IMR-90 (cell line): Measurements from ENCODE around the gene BCL2. TPM values are rescaled to one million over a fixed set of nuclear protein-coding genes. Genes with fewer than 3 reads are reported as not detected.

Source experiments
- ATAC-seq: fragments of 200-7000 bp; cut with Tn5 transposase; 2 replicates; pipeline ENCODE4 v1.9.1; 2020; ENCODE audit warnings: low read depth, mild to moderate bottlenecking, moderate library complexity
- BruUV-seq: library from RNA; stranded (reverse); fragments of 400-500 nt; replicated peaks from 2 replicates; lab custom pipeline; 2021; lab: Mats Ljungman, UMichigan
- CTCF ChIA-PET: fragments of 300-600 bp; formaldehyde crosslinking; extraction: SDS; loops from one replicate; lab custom pipeline; 2021; ENCODE audit warnings: antibody characterized with exemption; lab: Yijun Ruan, JAX
- POLR2A ChIA-PET: fragments of 300-600 bp; sonication (Branson Sonifier 250); formaldehyde crosslinking; loops from one replicate; lab custom pipeline; 2022; ENCODE audit warnings: antibody characterized with exemption; ENCODE audit not compliant: unreplicated experiment; lab: Charles Lee
- DNase-seq: peaks from one replicate; pipeline ENCODE4 v3.0.0; 2013
- H2AFZ ChIP-seq: replicated peaks from 2 replicates; pipeline ENCODE3; 2013; ENCODE audit warnings: low read length, mild to moderate bottlenecking; ENCODE audit not compliant: poor library complexity
- H2AK5ac ChIP-seq: 2 replicates; pipeline ENCODE4 v1.6.1; 2013; ENCODE audit warnings: low read depth, low read length, inconsistent platforms
- H2AK9ac ChIP-seq: replicated peaks from 2 replicates; pipeline ENCODE3; 2013; ENCODE audit warnings: mild to moderate bottlenecking, low read depth, low read length, moderate library complexity; ENCODE audit not compliant: poor library complexity
- H2BK120ac ChIP-seq: 2 replicates; pipeline ENCODE4 v1.6.1; 2013; ENCODE audit warnings: low read depth, low read length, inconsistent platforms
- H2BK15ac ChIP-seq: 3 replicates; pipeline ENCODE4 v1.6.1; 2013; ENCODE audit warnings: low read depth, low read length, inconsistent platforms
- H2BK20ac ChIP-seq: 2 replicates; pipeline ENCODE4 v1.6.1; 2013; ENCODE audit warnings: low read depth, mild to moderate bottlenecking, inconsistent platforms, low read length, moderate library complexity
- H2BK5ac ChIP-seq: 2 replicates; pipeline ENCODE4 v1.6.1; 2013; ENCODE audit warnings: mild to moderate bottlenecking, low read depth, low read length, inconsistent platforms; ENCODE audit not compliant: poor library complexity, severe bottlenecking
- H3K14ac ChIP-seq: replicated peaks from 2 replicates; pipeline ENCODE4 v1.6.1; 2013; ENCODE audit warnings: low read depth, low read length, inconsistent platforms
- H3K18ac ChIP-seq: 2 replicates; pipeline ENCODE4 v1.6.1; 2013; ENCODE audit warnings: low read depth, low read length, control low read depth
- H3K23ac ChIP-seq: 2 replicates; pipeline ENCODE4 v1.6.1; 2013; ENCODE audit warnings: low read depth, low read length, inconsistent platforms
- H3K27ac ChIP-seq: 2 replicates; pipeline ENCODE4 v1.5.1; 2013; ENCODE audit warnings: mild to moderate bottlenecking, control low read depth, low read length; ENCODE audit not compliant: insufficient read depth
- H3K27me3 ChIP-seq: 2 replicates; pipeline ENCODE4 v1.6.1; 2013; ENCODE audit warnings: low read length; ENCODE audit not compliant: control insufficient read depth, insufficient read depth
- H3K36me3 ChIP-seq: 2 replicates; pipeline ENCODE4 v1.6.1; 2013; ENCODE audit warnings: low read length, mixed read lengths; ENCODE audit not compliant: control insufficient read depth, insufficient read depth
- H3K4ac ChIP-seq: 2 replicates; pipeline ENCODE4 v1.6.1; 2013; ENCODE audit warnings: low read depth, low read length, inconsistent platforms
- H3K4me1 ChIP-seq: 2 replicates; pipeline ENCODE4 v1.6.1; 2013; ENCODE audit warnings: low read length, mixed read lengths; ENCODE audit not compliant: control insufficient read depth, insufficient read depth
- H3K4me2 ChIP-seq: 2 replicates; pipeline ENCODE4 v1.6.1; 2013; ENCODE audit warnings: low read depth, mild to moderate bottlenecking, control low read depth, low read length, moderate library complexity
- H3K4me3 ChIP-seq: 2 replicates; pipeline ENCODE4 v1.5.1; 2013; ENCODE audit warnings: low read depth, mild to moderate bottlenecking, control low read depth, low read length, moderate library complexity; ENCODE audit not compliant: insufficient read depth
- H3K56ac ChIP-seq: 2 replicates; pipeline ENCODE4 v1.6.1; 2013; ENCODE audit warnings: low read length, inconsistent platforms; ENCODE audit not compliant: insufficient read depth; ENCODE audit errors: extremely low read depth
- H3K79me1 ChIP-seq, 2 experiments: 2 replicates each; pipeline ENCODE4 v1.6.1; 2013; ENCODE audit warnings: low read length in 2 of 2, inconsistent platforms in 1 of 2, low read depth in 1 of 2
- H3K9ac ChIP-seq: 2 replicates; pipeline ENCODE4 v1.6.1; 2013; ENCODE audit warnings: low read depth, low read length, control low read depth
- H3K9me1 ChIP-seq: 2 replicates; pipeline ENCODE4 v1.6.1; 2013; ENCODE audit warnings: low read length, inconsistent platforms; ENCODE audit not compliant: insufficient read depth
- H3K9me3 ChIP-seq: 2 replicates; pipeline ENCODE4 v1.6.1; 2013; ENCODE audit warnings: low read length; ENCODE audit not compliant: control insufficient read depth, insufficient read depth
- H4K20me1 ChIP-seq: 2 replicates; pipeline ENCODE4 v1.6.1; 2013; ENCODE audit warnings: low read length, inconsistent platforms; ENCODE audit not compliant: insufficient read depth
- H4K5ac ChIP-seq: 2 replicates; pipeline ENCODE4 v1.6.1; 2013; ENCODE audit warnings: mild to moderate bottlenecking, low read depth, low read length, control low read depth
- H4K8ac ChIP-seq, 2 experiments: 2 replicates each; pipeline ENCODE4 v1.6.1; 2013; ENCODE audit warnings: low read depth in 2 of 2, low read length in 2 of 2, control low read depth in 1 of 2, inconsistent platforms in 1 of 2
- H4K91ac ChIP-seq: 2 replicates; pipeline ENCODE4 v1.6.1; 2013; ENCODE audit warnings: low read depth, low read length, inconsistent platforms; ENCODE audit not compliant: insufficient read depth
- WGBS, 2 experiments: methylation state at CpG; one replicate each; pipeline versions ENCODE4 v1.1.5 to v1.1.7; 2013; ENCODE audit warnings: missing lambda C conversion rate in 2 of 2; ENCODE audit not compliant: insufficient read length in 1 of 2; ENCODE audit errors: extremely low coverage in 2 of 2; 5-methylcytosine and 5-hydroxymethylcytosine counted together
- dilution Hi-C: fragments of 300-500 bp; cut with HindIII; formaldehyde crosslinking; loops from one replicate; pipeline ENCODE4 v1.14.3; 2018; ENCODE audit warnings: low sequenced_read_pairs; ENCODE audit not compliant: unreplicated experiment
- in situ Hi-C: fragments of 300-500 bp; cut with MboI; formaldehyde crosslinking; loops from 3 replicates; pipeline ENCODE4 v1.14.3; 2019; ENCODE audit warnings: low sequenced_read_pairs, inconsistent platforms, mixed read lengths
- intact Hi-C: fragments of 100-400 bp; cut with micrococcal nuclease; formaldehyde crosslinking; loops from 2 replicates; pipeline ENCODE4 v1.10.0; 2022
- polyA plus RNA-seq, 3 experiments: library from polyadenylated mRNA; depleted of rRNA; stranded (reverse); fragments of >200 nt; gene quantifications; 2 replicates each; pipeline ENCODE4 v1.2.3, GENCODE V29; 2012; ENCODE audit warnings: low replicate concordance in 1 of 3
- total RNA-seq: library from RNA; depleted of rRNA; stranded (reverse); fragments of >200 nt; gene quantifications from 2 replicates; pipeline ENCODE4 v1.2.3, GENCODE V29; 2012
- TF ChIP-seq, protein P1 (sequence below): conservative IDR thresholded peaks from 2 replicates; pipeline ENCODE4 v1.5.1; 2012; ENCODE audit warnings: mild to moderate bottlenecking, low read depth, low read length, improper control_type of control experiment

The BCL2 gene
- total and polyA plus RNA-seq, 2 of the 4 experiments (the other 2 are of a cell fraction): 0.24 to 0.54 TPM

DNA sequence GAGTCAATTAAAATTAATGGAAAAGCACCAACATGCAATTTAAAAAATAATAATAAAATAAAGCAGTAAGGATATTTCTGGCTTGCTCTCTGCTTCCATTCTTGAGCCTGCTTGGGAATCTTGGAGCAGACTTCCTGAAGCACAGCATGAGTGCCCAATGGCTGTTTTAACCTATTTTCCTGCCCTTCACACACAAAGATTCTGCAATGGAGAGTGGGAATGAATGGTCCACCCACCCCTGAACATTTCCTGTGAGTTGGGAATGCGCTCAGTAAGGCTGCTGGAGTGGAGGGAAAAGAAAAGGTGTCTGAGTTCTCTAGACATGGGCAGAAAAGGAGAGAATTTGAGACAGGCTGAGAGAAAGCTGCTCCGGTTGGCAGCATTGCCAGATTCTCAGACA lies 140.6 kb downstream of the BCL2 start:
- Histone ChIP-seq H4K91ac (no peak overlapping the region), H2AFZ (no peak overlapping the region), H3K27me3 (peaks cover 41% of the 10 kb centered on the region), H3K23ac (no peak overlapping the region), H4K20me1 (no peaks in the 10 kb centered on the region), H2BK20ac (no peak overlapping the region), H4K5ac (no peak overlapping the region), H2BK120ac (no peak overlapping the region), H3K9me1 (no peaks in the 10 kb centered on the region; the same call in 1 of the 2 replicates), H3K56ac (no peak overlapping the region), H2AK5ac (no peak overlapping the region), H3K4me2 (no peak overlapping the region), H2BK5ac (no peak overlapping the region), H3K9me3 (no peaks in the 10 kb centered on the region), H3K4ac (no peak overlapping the region), H2AK9ac (no peak overlapping the region), H3K4me3 (no peak overlapping the region), H3K36me3 (no peaks in the 10 kb centered on the region), H3K18ac (no peak overlapping the region), H4K8ac (no peak overlapping the region), H3K14ac (no peak overlapping the region; the same call in 1 of the 2 replicates), H3K27ac (no peak overlapping the region), H3K4me1 (no peaks in the 10 kb centered on the region; the same call in 1 of the 2 replicates), H3K9ac (no peak overlapping the region), H3K79me1 (no peaks in the 10 kb centered on the region), H2BK15ac (no peak overlapping the region)
- in situ Hi-C loops (no loop called here), intact Hi-C loops (no loop called here), dilution Hi-C loops (no loop called here)
- TF ChIP-seq, protein P1, sequence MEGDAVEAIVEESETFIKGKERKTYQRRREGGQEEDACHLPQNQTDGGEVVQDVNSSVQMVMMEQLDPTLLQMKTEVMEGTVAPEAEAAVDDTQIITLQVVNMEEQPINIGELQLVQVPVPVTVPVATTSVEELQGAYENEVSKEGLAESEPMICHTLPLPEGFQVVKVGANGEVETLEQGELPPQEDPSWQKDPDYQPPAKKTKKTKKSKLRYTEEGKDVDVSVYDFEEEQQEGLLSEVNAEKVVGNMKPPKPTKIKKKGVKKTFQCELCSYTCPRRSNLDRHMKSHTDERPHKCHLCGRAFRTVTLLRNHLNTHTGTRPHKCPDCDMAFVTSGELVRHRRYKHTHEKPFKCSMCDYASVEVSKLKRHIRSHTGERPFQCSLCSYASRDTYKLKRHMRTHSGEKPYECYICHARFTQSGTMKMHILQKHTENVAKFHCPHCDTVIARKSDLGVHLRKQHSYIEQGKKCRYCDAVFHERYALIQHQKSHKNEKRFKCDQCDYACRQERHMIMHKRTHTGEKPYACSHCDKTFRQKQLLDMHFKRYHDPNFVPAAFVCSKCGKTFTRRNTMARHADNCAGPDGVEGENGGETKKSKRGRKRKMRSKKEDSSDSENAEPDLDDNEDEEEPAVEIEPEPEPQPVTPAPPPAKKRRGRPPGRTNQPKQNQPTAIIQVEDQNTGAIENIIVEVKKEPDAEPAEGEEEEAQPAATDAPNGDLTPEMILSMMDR: no peak
- BruUV-seq: no TSS peak
- no peak for DNase-seq
- ATAC-seq: no peak
- WGBS, 2 experiments: no CpG with 5 or more reads among the region's 2 CpGs
- POLR2A ChIA-PET: no interaction called here
- CTCF ChIA-PET: no interaction called here
